ENCODE results near the gene RGS16. TPM values are rescaled to one million over a fixed set of nuclear protein-coding genes. Genes with fewer than 3 reads are reported as not detected.

The RGS16 gene
- polyA plus RNA-seq, 1 of the 3 experiments (the other 2 are of a cell fraction): 0.79 TPM

- no peak for TF ChIP-seq FOXJ3 (CRISPR knock-in tag; IDR thresholded peaks at IDR 0.05)
- TF ChIP-seq ELF1 (IDR thresholded peaks at IDR 0.05): no peak
Measured at GRCh38 chr1:182643699-182644098, 39.5 kb upstream of the RGS16 start (continued).

GRCh38 chr1:182642461-182642860, 38.3 kb upstream of the RGS16 start:
- POLR2A ChIA-PET: interaction anchor here (0.6 kb wide), 1 partner anchor 39 kb away, joined by 3 read pairs; no protein-coding TSS in a partner anchor
- no peak for TF ChIP-seq MEF2A (IDR thresholded peaks at IDR 0.05; ENCODE audit: borderline replicate concordance, low read depth)
- no peak for TF ChIP-seq RFX5 (IDR thresholded peaks at IDR 0.05; ENCODE audit: low read length)
- no peak for TF ChIP-seq MXI1 (IDR thresholded peaks at IDR 0.05; ENCODE audit: low read depth, low read length)
- H3K36me3 ChIP-seq (replicated peaks in 1 of 2; ENCODE audit: control insufficient read depth in 1 of 2, insufficient read depth in 2 of 2, low read length in 1 of 2): no peaks in the 10 kb centered on the region
- H4K20me1 ChIP-seq (ENCODE audit: insufficient read depth): no peaks in the 10 kb centered on the region
- H3K4me1 ChIP-seq (ENCODE audit: control insufficient read depth in 1 of 2, insufficient read depth in 2 of 2, low read depth in 1 of 2, low read length in 1 of 2): peaks cover 0 to 3% of the 10 kb centered on the region in 2 experiments; a peak in 1 of 4 replicates
- no peaks in the 10 kb centered on the region for H3K79me2 ChIP-seq (ENCODE audit: insufficient read depth)
- H3F3A ChIP-seq (replicated peaks; ENCODE audit: insufficient read depth): no peaks in the 10 kb centered on the region
- no peak overlapping the region for H3K27ac ChIP-seq (ENCODE audit: low read depth in 2 of 2, low read length in 1 of 2)
- no peaks in the 10 kb centered on the region for H3K9me2 ChIP-seq
- H3K4me3 ChIP-seq (ENCODE audit: low read depth in 2 of 2, low read length in 1 of 2): no peak overlapping the region
- H3K4me2 ChIP-seq: no peak overlapping the region
- no peak for DNase-seq
- 63% methylated on average over 4 of the region's 8 CpGs for WGBS (ENCODE audit: low lambda C conversion rate)
- no peak overlapping the region for H3K9ac ChIP-seq
- CTCF ChIA-PET: interaction anchor here (1.0 to 1.4 kb wide), 3 partner anchors 13 to 144 kb away, joined by 3 to 5 read pairs (median 4); no protein-coding TSS in a partner anchor
- H2AFZ ChIP-seq (ENCODE audit: low read depth): no peak overlapping the region
- H3K9me3 ChIP-seq: no peaks in the 10 kb centered on the region
- no peaks in the 10 kb centered on the region for H3K27me3 ChIP-seq (ENCODE audit: insufficient read depth)

GRCh38 chr1:182641561-182641960, 37.4 kb upstream of the RGS16 start:
- ChIA-PET CTCF (interaction anchor here (1.4 kb wide), 1 partner anchor 142 kb away, joined by 5 read pairs; no protein-coding TSS in a partner anchor), POLR2A (no interaction called here)
- Histone ChIP-seq H3K4me1 (ENCODE audit: control insufficient read depth in 1 of 2, insufficient read depth in 2 of 2, low read depth in 1 of 2, low read length in 1 of 2) (peaks cover 0 to 3% of the 10 kb centered on the region in 2 experiments; a peak in 1 of 4 replicates), H3K4me3 (ENCODE audit: low read depth in 2 of 2, low read length in 1 of 2) (no peak overlapping the region), H3K9me3 (no peaks in the 10 kb centered on the region), H3K9ac (no peak overlapping the region), H2AFZ (ENCODE audit: low read depth) (no peak overlapping the region), H3K79me2 (ENCODE audit: insufficient read depth) (no peaks in the 10 kb centered on the region), H3K9me2 (no peaks in the 10 kb centered on the region), H3K27me3 (ENCODE audit: insufficient read depth) (no peaks in the 10 kb centered on the region), H3K27ac (ENCODE audit: low read depth in 2 of 2, low read length in 1 of 2) (no peak overlapping the region), H3F3A (replicated peaks; ENCODE audit: insufficient read depth) (no peaks in the 10 kb centered on the region), H3K36me3 (replicated peaks in 1 of 2; ENCODE audit: control insufficient read depth in 1 of 2, insufficient read depth in 2 of 2, low read length in 1 of 2) (no peaks in the 10 kb centered on the region), H3K4me2 (no peak overlapping the region), H4K20me1 (ENCODE audit: insufficient read depth) (no peaks in the 10 kb centered on the region)
- WGBS (ENCODE audit: low lambda C conversion rate): 56% methylated on average over 5 of the region's 5 CpGs
- TF ChIP-seq IRF3 (IDR thresholded peaks at IDR 0.05; ENCODE audit: low read depth, low read length) (no peak), TEAD4 (IDR thresholded peaks at IDR 0.05; ENCODE audit: borderline replicate concordance, insufficient read depth) (no peak), NRF1 (IDR thresholded peaks at IDR 0.05; ENCODE audit: low read depth, low read length) (no peak), ELF1 (IDR thresholded peaks at IDR 0.05) (no peak), USF1 (IDR thresholded peaks at IDR 0.05; ENCODE audit: borderline replicate concordance, low read depth) (no peak), EZH2phosphoT487 (IDR thresholded peaks at IDR 0.05; ENCODE audit: borderline replicate concordance, low read depth) (no peak), FOXM1 (IDR thresholded peaks at IDR 0.05; ENCODE audit: low read depth) (no peak), SMC3 (IDR thresholded peaks at IDR 0.05; ENCODE audit: low read depth, low read length) (no peak), CTCF (IDR thresholded peaks at IDR 0.05) (no peak), GATA2 (CRISPR knock-in tag; IDR thresholded peaks at IDR 0.05) (no peak), TAF1 (IDR thresholded peaks at IDR 0.05; ENCODE audit: borderline replicate concordance, low read depth, low read length) (no peak), JUND (IDR thresholded peaks at IDR 0.05) (no peak), YY1 (IDR thresholded peaks at IDR 0.05; ENCODE audit: low read depth) (no peak), MAX (IDR thresholded peaks at IDR 0.05; ENCODE audit: low read depth) (no peak), RCOR1 (IDR thresholded peaks at IDR 0.05; ENCODE audit: low read length) (no peak), FOXJ3 (CRISPR knock-in tag; IDR thresholded peaks at IDR 0.05) (no peak), POLR2AphosphoS5 (IDR thresholded peaks at IDR 0.05; ENCODE audit: low read depth, low read length) (no peak), MXI1 (IDR thresholded peaks at IDR 0.05; ENCODE audit: low read depth, low read length) (no peak), CHD2 (IDR thresholded peaks at IDR 0.05; ENCODE audit: low read length, partially characterized antibody) (no peak)
- no peak for DNase-seq
